Sigmoid colon (tissue), 7 donors: ENCODE results near the gene AHI1. TPM values are rescaled to one million over a fixed set of nuclear protein-coding genes. Genes with fewer than 3 reads are reported as not detected.
"Not testable (repeated sequence)": the region's sequence is repeated elsewhere in the genome, so short reads cannot be mapped to it uniquely, and the experiment has no call there.

ENCODE experiments used
- DNase-seq: peaks from one replicate; pipeline ENCODE4 v3.0.0-alpha.2; 2019
- H3K27ac ChIP-seq, 4 donors: fragments of 200-600 bp; sonication (generic); one replicate each; pipeline ENCODE4 v1.5.1; 2016 to 2019; ENCODE audit warnings: mild to moderate bottlenecking in 1 of 4
- H3K27me3 ChIP-seq, 3 donors: fragments of 200-600 bp; sonication (generic); one replicate each; pipeline ENCODE4 v1.5.1; 2019; ENCODE audit warnings: mild to moderate bottlenecking in 1 of 3
- H3K36me3 ChIP-seq, 4 donors: fragments of 200-600 bp; sonication (generic); one replicate each; pipeline ENCODE4 v1.5.1; 2016 to 2019
- H3K4me1 ChIP-seq, 4 donors: fragments of 200-600 bp; sonication (generic); one replicate each; pipeline ENCODE4 v1.5.1; 2017 to 2019
- H3K4me3 ChIP-seq, 4 donors: fragments of 200-600 bp; sonication (generic); one replicate each; pipeline ENCODE4 v1.5.1; 2017 to 2019; ENCODE audit warnings: mild to moderate bottlenecking in 2 of 4, moderate library complexity in 1 of 4
- H3K9me3 ChIP-seq, 4 donors: fragments of 200-600 bp in 3 of 4; sonication (generic) in 3 of 4; one replicate each; pipeline versions ENCODE4 v1.5.1 to v1.6.1; 2013 to 2019
- CTCF ChIP-seq, 4 experiments: fragments of 450-650 bp in 3 of 4; fragments of 200-600 bp in 1 of 4; IDR thresholded peaks; one replicate each; pipeline ENCODE4 v1.5.1; 2016 to 2019; ENCODE audit warnings: antibody characterized with exemption in 4 of 4, mild to moderate bottlenecking in 3 of 4, moderate library complexity in 2 of 4
- EP300 ChIP-seq, 4 donors: sonication (generic); formaldehyde crosslinking; IDR thresholded peaks; one replicate each; pipeline ENCODE4 v1.6.1; 2017; ENCODE audit warnings: antibody characterized with exemption in 4 of 4
- POLR2A ChIP-seq, 2 donors: fragments of 450-650 bp; IDR thresholded peaks; one replicate each; pipeline ENCODE4 v1.6.1; 2016; ENCODE audit warnings: antibody characterized with exemption in 2 of 2, mild to moderate bottlenecking in 2 of 2, moderate library complexity in 2 of 2
- POLR2AphosphoS5 ChIP-seq, 4 donors: sonication (generic); formaldehyde crosslinking; IDR thresholded peaks; one replicate each; pipeline ENCODE4 v1.6.1; 2017; ENCODE audit warnings: antibody characterized with exemption in 4 of 4
- WGBS, 2 donors: extraction: QIAGEN DNeasy Blood & Tissue Kit; methylation state at CpG; one replicate each; pipeline ENCODE4 v1.1.7; 2013; 5-methylcytosine and 5-hydroxymethylcytosine counted together
- intact Hi-C: fragments of 100-400 bp; cut with DNase I; formaldehyde crosslinking; loops from one replicate; pipeline ENCODE4 v1.15.1; 2023
- polyA plus RNA-seq, 3 donors: library from polyadenylated mRNA; stranded (reverse); fragments of 200-250 nt; gene quantifications; one replicate each; pipeline ENCODE4 v1.2.3, GENCODE V29; 2013
- total RNA-seq, 4 donors: library from RNA; depleted of rRNA; stranded (reverse); fragments of >200 nt; gene quantifications; one replicate each; pipeline ENCODE4 v1.1.0, GENCODE V29; 2016
- donor health status: healthy with polysubstance abuse.
- donor health status: Bipolar disorder and iron deficiency.
- donor health status: healthy.

Gene AHI1
- total and polyA plus RNA-seq, 7 donors, result 4.2 to 47.1 (median 25.8) TPM

- no peaks in the 10 kb centered on the region for H3K36me3 ChIP-seq
- intact Hi-C loops, result no loop called here
- H3K9me3 ChIP-seq, result no peaks in the 10 kb centered on the region
These were observed 634 bp downstream of the AHI1 start for GRCh38 chr6:135496800-135497411.

GRCh38 chr6:135493218-135493961 lies 4.2 kb downstream of the AHI1 start:
- intact Hi-C loops, result no loop called here
- TF ChIP-seq POLR2AphosphoS5 (IDR thresholded peaks at IDR 0.05) (no peak), EP300 (IDR thresholded peaks at IDR 0.05) (no peak), CTCF (IDR thresholded peaks at IDR 0.05) (no peak), POLR2A (IDR thresholded peaks at IDR 0.05) (no peak)
- Histone ChIP-seq H3K27ac (no peak overlapping the region), H3K9me3 (no peaks in the 10 kb centered on the region), H3K4me3 (no peak overlapping the region), H3K4me1 (peaks cover 0 to 16% (median 5%) of the 10 kb centered on the region in 4 donors), H3K27me3 (no peaks in the 10 kb centered on the region), H3K36me3 (peaks cover 0 to 35% (median 6%) of the 10 kb centered on the region in 4 donors)
- no peak for DNase-seq
- 96% methylated on average over 10 of the region's 10 CpGs for WGBS, 2 donors

More at GRCh38 chr6:135496800-135497411, 634 bp downstream of the AHI1 start:
- no peak for DNase-seq
- Histone ChIP-seq H3K4me1 (peaks cover 0 to 25% (median 13%) of the 10 kb centered on the region in 4 donors), H3K27ac (peak overlapping the region; percentile 94 to 97 (median 96)), H3K4me3 (peak overlapping the region; percentile 76 to 93 (median 78)), H3K27me3 (no peaks in the 10 kb centered on the region)
- 1 to 7% methylated on average over 9 of the region's 9 CpGs for WGBS, 2 donors
- TF ChIP-seq POLR2A (IDR thresholded peaks at IDR 0.05), result no peak
- TF ChIP-seq EP300 (IDR thresholded peaks at IDR 0.05), result no peak
- TF ChIP-seq CTCF (IDR thresholded peaks at IDR 0.05), result no peak
- TF ChIP-seq POLR2AphosphoS5 (IDR thresholded peaks at IDR 0.05), result no peak

- no peaks in the 10 kb centered on the region for H3K9me3 ChIP-seq
- H3K27ac ChIP-seq, result no peak overlapping the region
- TF ChIP-seq POLR2A (IDR thresholded peaks at IDR 0.05) (no peak), POLR2AphosphoS5 (IDR thresholded peaks at IDR 0.05) (no peak)
- no peak for DNase-seq
- intact Hi-C loops, result no loop called here
- H3K36me3 ChIP-seq, result peaks cover 0 to 62% (median 10%) of the 10 kb centered on the region in 4 donors
- no peak overlapping the region for H3K4me3 ChIP-seq
- WGBS, 2 donors, result 93 to 98% methylated on average over 3 of the region's 3 CpGs
- peaks cover 0 to 4% (median 0%) of the 10 kb centered on the region in 4 donors for H3K4me1 ChIP-seq
- H3K27me3 ChIP-seq, result no peaks in the 10 kb centered on the region
These were observed 7.2 kb downstream of the AHI1 start for GRCh38 chr6:135490381-135490780.

- Histone ChIP-seq H3K27ac (no peak overlapping the region), H3K27me3 (no peaks in the 10 kb centered on the region), H3K9me3 (peaks cover 0 to 6% (median 2%) of the 10 kb centered on the region in 4 donors), H3K36me3 (peaks cover 0 to 84% (median 18%) of the 10 kb centered on the region in 4 donors), H3K4me1 (peaks cover 0 to 4% (median 0%) of the 10 kb centered on the region in 4 donors), H3K4me3 (no peak overlapping the region)
- intact Hi-C loops, result no loop called here
- TF ChIP-seq CTCF (IDR thresholded peaks at IDR 0.05), result no peak
- TF ChIP-seq EP300 (IDR thresholded peaks at IDR 0.05), result no peak
- TF ChIP-seq POLR2A (IDR thresholded peaks at IDR 0.05), result no peak
- no peak for TF ChIP-seq POLR2AphosphoS5 (IDR thresholded peaks at IDR 0.05)
- DNase-seq, result no peak
- 94 to 95% methylated on average over 3 of the region's 3 CpGs for WGBS, 2 donors
These were observed 9.5 kb downstream of the AHI1 start for GRCh38 chr6:135488023-135488422.

- intact Hi-C loops, result not testable (repeated sequence)
These were observed 13.6 kb downstream of the AHI1 start for GRCh38 chr6:135483903-135484302.

More at GRCh38 chr6:135483903-135484302, 13.6 kb downstream of the AHI1 start:
- DNase-seq, H3K27me3 ChIP-seq, H3K27ac ChIP-seq, H3K4me3 ChIP-seq, H3K4me1 ChIP-seq: not testable (repeated sequence)
- Histone ChIP-seq H3K36me3 (peaks cover 0 to 90% (median 25%) of the 10 kb centered on the region in 4 donors), H3K9me3 (peaks cover 0 to 18% (median 9%) of the 10 kb centered on the region in 4 donors)
- 97 to 98% methylated on average over 2 of the region's 2 CpGs for WGBS, 2 donors
